ENCODE data around the gene CP.
"Not testable (repeated sequence)": the region's sequence is repeated elsewhere in the genome, so short reads cannot be mapped to it uniquely, and the experiment has no call there.

DNA sequence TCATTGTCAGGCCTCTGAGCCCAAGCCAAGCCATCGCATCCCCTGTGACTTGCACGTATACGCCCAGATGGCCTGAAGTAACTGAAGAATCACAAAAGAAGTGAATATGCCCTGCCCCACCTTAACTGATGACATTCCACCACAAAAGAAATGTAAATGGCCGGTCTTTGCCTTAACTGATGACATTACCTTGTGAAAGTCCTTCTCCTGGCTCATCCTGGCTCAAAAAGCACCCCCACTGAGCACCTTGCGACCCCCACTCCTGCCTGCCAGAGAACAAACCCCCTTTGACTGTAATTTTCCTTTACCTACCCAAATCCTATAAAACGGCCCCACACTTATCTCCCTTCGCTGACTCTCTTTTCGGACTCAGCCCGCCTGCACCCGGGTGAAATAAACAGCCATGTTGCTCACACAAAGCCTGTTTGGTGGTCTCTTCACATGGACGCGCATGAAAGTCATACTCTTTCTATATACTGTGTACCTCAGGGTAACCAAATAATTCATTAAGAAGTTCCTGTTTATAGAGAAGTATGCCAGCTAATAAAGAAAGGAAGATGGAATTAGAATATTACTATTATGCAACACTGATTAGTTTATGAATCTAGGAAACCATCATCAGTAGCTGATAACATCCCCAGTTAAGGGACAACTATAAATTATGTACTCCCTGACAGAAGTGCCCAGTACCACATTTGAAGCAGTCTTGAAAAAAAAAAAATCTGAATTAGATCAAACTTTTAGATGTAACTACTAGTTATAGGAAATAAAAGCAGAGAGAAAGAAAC is 24.6 kb downstream of the CP start:
- not testable (repeated sequence) for TF ChIP-seq POLR2AphosphoS5 (IDR thresholded peaks at IDR 0.05; ENCODE audit: low read depth); EZH2 (IDR thresholded peaks at IDR 0.05; ENCODE audit: low read depth, unreplicated experiment); EZH2phosphoT487 (IDR thresholded peaks at IDR 0.05; ENCODE audit: unreplicated experiment); CTCF (conservative IDR thresholded peaks at IDR 0.05; ENCODE audit: low read depth in 2 of 2); ZNF331 (CRISPR knock-in tag; IDR thresholded peaks at IDR 0.05; ENCODE audit: low read depth)
